ENCODE measurements around the gene TMTC2.

- TF ChIP-seq, protein P1, sequence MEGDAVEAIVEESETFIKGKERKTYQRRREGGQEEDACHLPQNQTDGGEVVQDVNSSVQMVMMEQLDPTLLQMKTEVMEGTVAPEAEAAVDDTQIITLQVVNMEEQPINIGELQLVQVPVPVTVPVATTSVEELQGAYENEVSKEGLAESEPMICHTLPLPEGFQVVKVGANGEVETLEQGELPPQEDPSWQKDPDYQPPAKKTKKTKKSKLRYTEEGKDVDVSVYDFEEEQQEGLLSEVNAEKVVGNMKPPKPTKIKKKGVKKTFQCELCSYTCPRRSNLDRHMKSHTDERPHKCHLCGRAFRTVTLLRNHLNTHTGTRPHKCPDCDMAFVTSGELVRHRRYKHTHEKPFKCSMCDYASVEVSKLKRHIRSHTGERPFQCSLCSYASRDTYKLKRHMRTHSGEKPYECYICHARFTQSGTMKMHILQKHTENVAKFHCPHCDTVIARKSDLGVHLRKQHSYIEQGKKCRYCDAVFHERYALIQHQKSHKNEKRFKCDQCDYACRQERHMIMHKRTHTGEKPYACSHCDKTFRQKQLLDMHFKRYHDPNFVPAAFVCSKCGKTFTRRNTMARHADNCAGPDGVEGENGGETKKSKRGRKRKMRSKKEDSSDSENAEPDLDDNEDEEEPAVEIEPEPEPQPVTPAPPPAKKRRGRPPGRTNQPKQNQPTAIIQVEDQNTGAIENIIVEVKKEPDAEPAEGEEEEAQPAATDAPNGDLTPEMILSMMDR (IDR thresholded peaks at IDR 0.05; ENCODE audit: extremely low read depth in 1 of 2, insufficient read depth in 1 of 2, low read depth in 1 of 2, low read length in 2 of 2), result no peak
- TF ChIP-seq, protein P2, sequence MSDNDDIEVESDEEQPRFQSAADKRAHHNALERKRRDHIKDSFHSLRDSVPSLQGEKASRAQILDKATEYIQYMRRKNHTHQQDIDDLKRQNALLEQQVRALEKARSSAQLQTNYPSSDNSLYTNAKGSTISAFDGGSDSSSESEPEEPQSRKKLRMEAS (IDR thresholded peaks at IDR 0.05; ENCODE audit: insufficient read depth, insufficient read length), result no peak
- TF ChIP-seq EZH2 (IDR thresholded peaks at IDR 0.05; ENCODE audit: borderline replicate concordance, low read depth, low read length, severe bottlenecking) (no peak), POLR2AphosphoS5 (IDR thresholded peaks at IDR 0.05; ENCODE audit: insufficient read depth, low read depth, low read length) (no peak), POLR2A (IDR thresholded peaks at IDR 0.05; ENCODE audit: low read depth, low read length) (no peak), MYC (IDR thresholded peaks at IDR 0.05; ENCODE audit: low read depth, low read length) (no peak), GATA2 (IDR thresholded peaks at IDR 0.05; ENCODE audit: insufficient read depth, insufficient read length, low read depth, low read length) (no peak), FOS (IDR thresholded peaks at IDR 0.05; ENCODE audit: borderline replicate concordance, insufficient read depth, low read length) (no peak), JUN (IDR thresholded peaks at IDR 0.05; ENCODE audit: borderline replicate concordance, insufficient read depth, insufficient read length, low read depth) (no peak)
Measured at GRCh38 chr12:83093426-83093825, 406.7 kb downstream of the TMTC2 start.
